HepG2 (cell line): ENCODE measurements around the gene NF2. TPM values are rescaled to one million over a fixed set of nuclear protein-coding genes. Genes with fewer than 3 reads are reported as not detected.

Experiments used
- ATAC-seq: fragments of 200-7000 bp; cut with Tn5 transposase; 3 replicates; pipeline ENCODE4 v1.9.1; 2020; ENCODE audit warnings: mild to moderate bottlenecking, moderate library complexity
- BruUV-seq: library from RNA; stranded (reverse); fragments of 400-500 nt; replicated peaks from 2 replicates; lab custom pipeline; 2021; lab: Mats Ljungman, UMichigan
- CTCF ChIA-PET: fragments of 300-600 bp; formaldehyde crosslinking; extraction: SDS; loops from one replicate; lab custom pipeline; 2021; ENCODE audit warnings: low total read pairs, inconsistent platforms, low intra/inter-chr PET ratio; lab: Yijun Ruan, JAX
- POLR2A ChIA-PET: fragments of 350-600 bp; sonication (Branson Sonifier 250); formaldehyde crosslinking; loops from one replicate; lab custom pipeline; 2020; ENCODE audit warnings: antibody characterized with exemption, inconsistent platforms; lab: Yijun Ruan, JAX
- DNase-seq: peaks from one replicate; pipeline ENCODE4 v3.0.0-alpha.2; 2015; ENCODE audit warnings: low spot score
- FAIRE-seq: peaks from 3 replicates; lab custom pipeline; 2011; peaks lifted over from hg19 to GRCh38; lab: Jason Lieb, UNC
- H2AFZ ChIP-seq: one replicate; pipeline ENCODE4 v1.6.1; 2011; ENCODE audit warnings: low read length, inconsistent platforms
- H3K27ac ChIP-seq: fragments of 300-600 bp; 3 replicates; pipeline ENCODE4 v1.8.0; 2011; ENCODE audit warnings: mixed run types, mild to moderate bottlenecking, mixed read lengths, low read length, inconsistent platforms; ENCODE audit not compliant: insufficient read depth; ENCODE audit errors: extremely low read length
- H3K27me3 ChIP-seq, 2 experiments: fragments of 200-600 bp in 1 of 2; 2 replicates in 1 of 2; 3 replicates in 1 of 2; pipeline versions ENCODE4 v1.6.0 to v1.8.0; 2011; ENCODE audit warnings: low read length in 2 of 2, mild to moderate bottlenecking in 2 of 2, moderate library complexity in 2 of 2, inconsistent platforms in 1 of 2; ENCODE audit not compliant: insufficient read depth in 2 of 2, control insufficient read depth in 1 of 2
- H3K36me3 ChIP-seq, 2 experiments: fragments of 200-600 bp in 1 of 2; replicated peaks in 1 of 2; 2 replicates in 1 of 2; 3 replicates in 1 of 2; pipeline versions ENCODE4 v1.5.1 to v1.8.0; 2011; ENCODE audit warnings: low read length in 2 of 2, inconsistent platforms in 1 of 2; ENCODE audit not compliant: insufficient read depth in 2 of 2, control insufficient read depth in 1 of 2
- H3K4me1 ChIP-seq: 2 replicates; pipeline ENCODE4 v1.5.1; 2012; ENCODE audit warnings: low read length, inconsistent platforms; ENCODE audit not compliant: insufficient read depth
- H3K4me2 ChIP-seq: 2 replicates; pipeline ENCODE4 v1.6.0; 2011; ENCODE audit warnings: low read depth, low read length, inconsistent platforms
- H3K4me3 ChIP-seq, 3 experiments: fragments of 200-600 bp in 1 of 3; sonication (generic), shearing (Covaris generic) in 1 of 3; replicated peaks in 1 of 3; 2 replicates each; pipeline ENCODE4 v1.5.1; 2011 to 2016; ENCODE audit warnings: low read length in 3 of 3, inconsistent platforms in 2 of 3, low read depth in 2 of 3, mild to moderate bottlenecking in 2 of 3, control low read depth in 1 of 3, mixed read lengths in 1 of 3; ENCODE audit not compliant: insufficient read depth in 1 of 3
- H3K79me2 ChIP-seq: one replicate; pipeline ENCODE4 v1.6.1; 2011; ENCODE audit warnings: low read length, inconsistent platforms; ENCODE audit not compliant: insufficient read depth
- H3K9ac ChIP-seq: 2 replicates; pipeline ENCODE4 v1.6.0; 2011; ENCODE audit warnings: mild to moderate bottlenecking, low read depth, low read length, inconsistent platforms; ENCODE audit not compliant: insufficient read depth
- H3K9me3 ChIP-seq: 2 replicates; pipeline ENCODE4 v1.5.1; 2012; ENCODE audit warnings: mild to moderate bottlenecking, low read length
- H4K20me1 ChIP-seq: 2 replicates; pipeline ENCODE4 v1.6.0; 2011; ENCODE audit warnings: inconsistent platforms, mild to moderate bottlenecking, low read length, moderate library complexity; ENCODE audit not compliant: insufficient read depth
- HDAC1 ChIP-seq: sonication (generic); formaldehyde crosslinking; IDR thresholded peaks from 2 replicates; pipeline ENCODE4 v1.5.1; 2020; ENCODE audit warnings: mild to moderate bottlenecking, missing genetic modification reagents
- HMGA1 ChIP-seq: sonication (generic); formaldehyde crosslinking; conservative IDR thresholded peaks from 2 replicates; pipeline ENCODE4 v1.4.0; 2020; ENCODE audit warnings: missing genetic modification reagents
- KDM5A ChIP-seq: fragments of 200-600 bp; sonication (generic); IDR thresholded peaks from 2 replicates; pipeline ENCODE4 v1.7.0; 2018; ENCODE audit warnings: antibody characterized with exemption, mild to moderate bottlenecking, low read length, borderline replicate concordance
- KDM6A ChIP-seq: IDR thresholded peaks from 2 replicates; pipeline ENCODE4 v1.6.1; 2016; ENCODE audit warnings: low read depth
- MAZ ChIP-seq, 2 experiments: sonication (generic) in 1 of 2; formaldehyde crosslinking in 1 of 2; IDR thresholded peaks; 2 replicates each; pipeline versions ENCODE4 v1.5.0 to v1.6.1; 2012 to 2020; ENCODE audit warnings: low read depth in 2 of 2, mild to moderate bottlenecking in 2 of 2, borderline replicate concordance in 1 of 2, improper control_type of control experiment in 1 of 2, low read length in 1 of 2, missing genetic modification reagents in 1 of 2, moderate library complexity in 1 of 2
- NR2F1 ChIP-seq, 2 experiments: fragments of 450-650 bp in 1 of 2; formaldehyde crosslinking in 1 of 2; IDR thresholded peaks; 2 replicates each; pipeline versions ENCODE4 v1.5.0 to v1.6.1; 2016 to 2020; ENCODE audit warnings: mild to moderate bottlenecking in 1 of 2, missing compliant biosample characterization in 1 of 2, missing genetic modification reagents in 1 of 2, moderate library complexity in 1 of 2
- NRL ChIP-seq: sonication (generic); formaldehyde crosslinking; IDR thresholded peaks from 2 replicates; pipeline ENCODE4 v1.5.0; 2020; ENCODE audit warnings: missing genetic modification reagents, mild to moderate bottlenecking, moderate library complexity, borderline replicate concordance
- PLRG1 ChIP-seq: fragments of 450-650 bp; conservative IDR thresholded peaks from 2 replicates; pipeline ENCODE4 v1.6.1; 2016
- PTBP1 ChIP-seq: fragments of 200-400 bp; formaldehyde crosslinking; IDR thresholded peaks from 2 replicates; pipeline ENCODE4 v1.6.1; 2018; ENCODE audit warnings: low read length, low read depth; ENCODE audit not compliant: poor library complexity, severe bottlenecking
- SP4 ChIP-seq: sonication (generic); formaldehyde crosslinking; IDR thresholded peaks from 2 replicates; pipeline ENCODE4 v1.8.1; 2023; ENCODE audit warnings: mild to moderate bottlenecking, missing genetic modification reagents
- SRSF1 ChIP-seq: fragments of 200-400 bp; formaldehyde crosslinking; optimal IDR thresholded peaks from 2 replicates; pipeline ENCODE3; 2017; ENCODE audit warnings: mild to moderate bottlenecking, low read depth, low read length, moderate library complexity
- TMF1 ChIP-seq: sonication (generic); formaldehyde crosslinking; IDR thresholded peaks from 2 replicates; pipeline ENCODE4 v1.8.1; 2022; ENCODE audit warnings: low read depth, missing genetic modification reagents
- ZBTB1 ChIP-seq: sonication (generic); formaldehyde crosslinking; IDR thresholded peaks from 2 replicates; pipeline ENCODE4 v1.4.0; 2020; ENCODE audit warnings: missing genetic modification reagents, borderline replicate concordance
- ZFP36L1 ChIP-seq: sonication (generic); formaldehyde crosslinking; IDR thresholded peaks from 2 replicates; pipeline ENCODE4 v1.8.0; 2022; ENCODE audit warnings: mild to moderate bottlenecking, missing genetic modification reagents, moderate library complexity
- ZNF180 ChIP-seq: sonication (generic); formaldehyde crosslinking; IDR thresholded peaks from 2 replicates; pipeline ENCODE4 v1.4.0; 2020; ENCODE audit warnings: low read depth, missing genetic modification reagents, borderline replicate concordance
- ZNF235 ChIP-seq: sonication (generic); formaldehyde crosslinking; IDR thresholded peaks from 2 replicates; pipeline ENCODE4 v1.8.1; 2023; ENCODE audit warnings: mild to moderate bottlenecking, missing genetic modification reagents, borderline replicate concordance
- ZNF24 ChIP-seq: fragments of 450-650 bp; IDR thresholded peaks from 2 replicates; pipeline ENCODE4 v1.6.1; 2017; ENCODE audit warnings: antibody characterized with exemption, mild to moderate bottlenecking
- ZNF333 ChIP-seq: sonication (generic); formaldehyde crosslinking; IDR thresholded peaks from 2 replicates; pipeline ENCODE4 v1.4.0; 2020; ENCODE audit warnings: mild to moderate bottlenecking, missing genetic modification reagents, borderline replicate concordance
- ZNF468 ChIP-seq: sonication (generic); formaldehyde crosslinking; IDR thresholded peaks from 2 replicates; pipeline ENCODE4 v1.8.0; 2022; ENCODE audit warnings: mild to moderate bottlenecking, moderate library complexity, missing genetic modification reagents
- WGBS: methylation state at CpG from one replicate; pipeline ENCODE4 v1.1.6; 2017; ENCODE audit warnings: low lambda C conversion rate; 5-methylcytosine and 5-hydroxymethylcytosine counted together
- in situ Hi-C: cut with HindIII; loops from 2 replicates; pipeline ENCODE4 v1.10.0; 2017; ENCODE audit warnings: low pct_unique_long_range_greater_than_20kb; ENCODE audit not compliant: extremely low pct_ligation_motif_present
- intact Hi-C: fragments of 100-400 bp; cut with micrococcal nuclease; formaldehyde crosslinking; loops from one replicate; pipeline ENCODE4 v1.10.0; 2022; ENCODE audit not compliant: unreplicated experiment
- polyA plus RNA-seq, 8 experiments: library from polyadenylated mRNA; depleted of rRNA in 3 of 8; stranded (reverse) in 7 of 8; unstranded in 1 of 8; fragments of >200 nt; fragmentation: Illumina TruSeq in 4 of 8; extraction: Trizol in 4 of 8; gene quantifications; 2 replicates each; pipeline versions ENCODE4 v1.2.1 to v1.2.3, GENCODE V29; 2011 to 2016; ENCODE audit warnings: low read depth in 4 of 8, missing spikeins in 1 of 8, mixed read lengths in 1 of 8; ENCODE audit not compliant: insufficient read depth in 1 of 8
- total RNA-seq, 5 experiments: library from RNA; depleted of rRNA; stranded (reverse); fragments of >200 nt; fragmentation: Illumina TruSeq; extraction: Trizol; gene quantifications; 2 replicates each; pipeline ENCODE4 v1.2.3, GENCODE V29; 2016; ENCODE audit warnings: low read depth in 1 of 5
- TF ChIP-seq, protein P1 (sequence below): sonication (generic); formaldehyde crosslinking; IDR thresholded peaks from 2 replicates; pipeline ENCODE4 v1.4.0; 2020; ENCODE audit warnings: missing genetic modification reagents; ENCODE audit errors: not compliant biosample characterization

Gene NF2
- total and polyA plus RNA-seq, 2 of the 13 experiments (the other 11 are each of a cell fraction or from before 2014, with no cell fraction given): 9.3 to 33.3 TPM

- in situ Hi-C loops: no loop called here
- Histone ChIP-seq H3K27ac (no peak overlapping the region), H3K4me2 (no peak overlapping the region), H3K27me3 (no peaks in the 10 kb centered on the region), H3K4me1 (no peaks in the 10 kb centered on the region), H3K9me3 (no peaks in the 10 kb centered on the region), H2AFZ (no peak overlapping the region), H4K20me1 (no peaks in the 10 kb centered on the region), H3K4me3 (no peak overlapping the region), H3K79me2 (no peaks in the 10 kb centered on the region), H3K36me3 (peaks cover 13 to 66% of the 10 kb centered on the region in 2 experiments), H3K9ac (no peak overlapping the region)
- FAIRE-seq (no peak), ATAC-seq (no peak), DNase-seq (no peak)
- CTCF ChIA-PET: no interaction called here
- intact Hi-C loops: no loop called here
- 93% methylated on average over 4 of the region's 4 CpGs for WGBS
- no TSS peak for BruUV-seq
- POLR2A ChIA-PET: no interaction called here
- no peak for TF ChIP-seq PLRG1
- no peak for TF ChIP-seq ZNF235 (CRISPR knock-in tag)
- TF ChIP-seq TMF1: no peak
- no peak for TF ChIP-seq ZNF24
- no peak for TF ChIP-seq KDM5A
- no peak for TF ChIP-seq ZNF180
- no peak for TF ChIP-seq ZNF468 (CRISPR knock-in tag)
- no peak for TF ChIP-seq NRL (CRISPR knock-in tag)
- TF ChIP-seq, protein P1, sequence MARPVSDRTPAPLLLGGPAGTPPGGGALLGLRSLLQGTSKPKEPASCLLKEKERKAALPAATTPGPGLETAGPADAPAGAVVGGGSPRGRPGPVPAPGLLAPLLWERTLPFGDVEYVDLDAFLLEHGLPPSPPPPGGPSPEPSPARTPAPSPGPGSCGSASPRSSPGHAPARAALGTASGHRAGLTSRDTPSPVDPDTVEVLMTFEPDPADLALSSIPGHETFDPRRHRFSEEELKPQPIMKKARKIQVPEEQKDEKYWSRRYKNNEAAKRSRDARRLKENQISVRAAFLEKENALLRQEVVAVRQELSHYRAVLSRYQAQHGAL: no peak
- no peak for TF ChIP-seq HDAC1 (CRISPR knock-in tag)
- TF ChIP-seq KDM6A (CRISPR knock-in tag): no peak
- no peak for TF ChIP-seq NR2F1 (CRISPR knock-in tag; IDR thresholded peaks at IDR 0.05)
- TF ChIP-seq ZNF333 (CRISPR knock-in tag): no peak
- no peak for TF ChIP-seq ZBTB1 (CRISPR knock-in tag)
- no peak for TF ChIP-seq MAZ (IDR thresholded peaks at IDR 0.05; ENCODE audit: borderline replicate concordance, low read depth, low read length)
- no peak for TF ChIP-seq MAZ (CRISPR knock-in tag; IDR thresholded peaks at IDR 0.05; ENCODE audit: low read depth)
- TF ChIP-seq SRSF1: no peak
- no peak for TF ChIP-seq PTBP1
- TF ChIP-seq HMGA1 (CRISPR knock-in tag): no peak
- no peak for TF ChIP-seq SP4 (CRISPR knock-in tag)
- no peak for TF ChIP-seq ZFP36L1 (CRISPR knock-in tag)
Measured at GRCh38 chr22:29683536-29683935, 80.1 kb downstream of the NF2 start.
